SK-N-SH treated with all-trans-retinoic acid at 6 μM for 48 hours (cell line): ENCODE results near the gene TEAD1.

Source experiments
- ARNTL ChIP-seq: fragments of 450-650 bp; formaldehyde crosslinking; IDR thresholded peaks from 2 replicates; pipeline ENCODE4 v1.5.0; 2020; ENCODE audit warnings: low read depth, mild to moderate bottlenecking, moderate library complexity, borderline replicate concordance
- SNAI2 ChIP-seq: fragments of 250-450 bp; sonication (Bioruptor Pico); IDR thresholded peaks from 2 replicates; pipeline ENCODE4 v1.5.0; 2020; ENCODE audit warnings: mild to moderate bottlenecking, moderate library complexity
- TCF4 ChIP-seq: fragments of 250-450 bp; sonication (Bioruptor Pico); IDR thresholded peaks from 2 replicates; pipeline ENCODE4 v1.8.0; 2021; ENCODE audit warnings: mild to moderate bottlenecking, moderate library complexity, borderline replicate concordance
- ZNF565 ChIP-seq: fragments of 450-650 bp; formaldehyde crosslinking; conservative IDR thresholded peaks from 2 replicates; pipeline ENCODE4 v1.5.0; 2020; ENCODE audit warnings: low read depth, mild to moderate bottlenecking, moderate library complexity
- ZNF70 ChIP-seq: fragments of 450-650 bp; formaldehyde crosslinking; IDR thresholded peaks from 2 replicates; pipeline ENCODE4 v1.5.0; 2020; ENCODE audit warnings: mild to moderate bottlenecking, moderate library complexity
- TF ChIP-seq, protein P1 (sequence below): fragments of 250-450 bp; sonication (Bioruptor Pico); IDR thresholded peaks from 2 replicates; pipeline ENCODE4 v1.5.1; 2020; ENCODE audit warnings: low read depth, mild to moderate bottlenecking, moderate library complexity

DNA sequence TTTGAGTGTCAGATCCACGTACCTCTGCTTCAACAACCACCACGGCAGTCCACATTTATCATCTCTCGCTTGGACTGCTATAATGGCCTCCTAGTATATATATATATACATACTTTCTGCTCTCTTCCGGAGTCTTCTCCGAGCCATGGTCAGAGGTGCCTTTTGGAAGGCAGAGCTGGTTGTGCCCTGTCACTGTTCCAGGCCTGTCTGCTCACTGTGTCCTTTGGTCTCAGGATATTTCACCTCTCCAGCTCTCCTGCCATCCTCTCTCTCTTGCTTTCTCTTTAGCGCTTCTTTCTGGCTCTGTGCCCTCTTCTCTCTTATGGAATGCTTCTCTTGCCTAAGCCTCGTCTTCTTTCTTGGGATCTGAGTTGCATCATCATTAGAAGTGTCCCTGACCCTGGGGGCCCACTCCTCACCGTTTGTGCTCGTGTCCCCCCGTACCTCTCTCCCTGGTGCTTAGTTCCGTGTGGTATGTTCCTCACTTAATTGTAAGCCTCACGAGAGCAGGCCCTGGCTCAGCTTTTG, 248.8 kb downstream of the TEAD1 start:
- no peak for TF ChIP-seq TCF4 (CRISPR knock-in tag)
- TF ChIP-seq ARNTL (CRISPR knock-in tag), result no peak
- TF ChIP-seq, protein P1, sequence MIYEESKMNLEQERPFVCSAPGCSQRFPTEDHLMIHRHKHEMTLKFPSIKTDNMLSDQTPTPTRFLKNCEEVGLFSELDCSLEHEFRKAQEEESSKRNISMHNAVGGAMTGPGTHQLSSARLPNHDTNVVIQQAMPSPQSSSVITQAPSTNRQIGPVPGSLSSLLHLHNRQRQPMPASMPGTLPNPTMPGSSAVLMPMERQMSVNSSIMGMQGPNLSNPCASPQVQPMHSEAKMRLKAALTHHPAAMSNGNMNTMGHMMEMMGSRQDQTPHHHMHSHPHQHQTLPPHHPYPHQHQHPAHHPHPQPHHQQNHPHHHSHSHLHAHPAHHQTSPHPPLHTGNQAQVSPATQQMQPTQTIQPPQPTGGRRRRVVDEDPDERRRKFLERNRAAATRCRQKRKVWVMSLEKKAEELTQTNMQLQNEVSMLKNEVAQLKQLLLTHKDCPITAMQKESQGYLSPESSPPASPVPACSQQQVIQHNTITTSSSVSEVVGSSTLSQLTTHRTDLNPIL, result no peak
- no peak for TF ChIP-seq ZNF70 (CRISPR knock-in tag)
- TF ChIP-seq SNAI2, result no peak
- no peak for TF ChIP-seq ZNF565 (CRISPR knock-in tag)
